ENCODE data around the gene BMP2. TPM values are rescaled to one million over a fixed set of nuclear protein-coding genes. Genes with fewer than 3 reads are reported as not detected.

BMP2 gene
- total and polyA plus RNA-seq, 2 of the 4 experiments (the other 2 are of a cell fraction): 0.18 to 0.21 TPM

DNA sequence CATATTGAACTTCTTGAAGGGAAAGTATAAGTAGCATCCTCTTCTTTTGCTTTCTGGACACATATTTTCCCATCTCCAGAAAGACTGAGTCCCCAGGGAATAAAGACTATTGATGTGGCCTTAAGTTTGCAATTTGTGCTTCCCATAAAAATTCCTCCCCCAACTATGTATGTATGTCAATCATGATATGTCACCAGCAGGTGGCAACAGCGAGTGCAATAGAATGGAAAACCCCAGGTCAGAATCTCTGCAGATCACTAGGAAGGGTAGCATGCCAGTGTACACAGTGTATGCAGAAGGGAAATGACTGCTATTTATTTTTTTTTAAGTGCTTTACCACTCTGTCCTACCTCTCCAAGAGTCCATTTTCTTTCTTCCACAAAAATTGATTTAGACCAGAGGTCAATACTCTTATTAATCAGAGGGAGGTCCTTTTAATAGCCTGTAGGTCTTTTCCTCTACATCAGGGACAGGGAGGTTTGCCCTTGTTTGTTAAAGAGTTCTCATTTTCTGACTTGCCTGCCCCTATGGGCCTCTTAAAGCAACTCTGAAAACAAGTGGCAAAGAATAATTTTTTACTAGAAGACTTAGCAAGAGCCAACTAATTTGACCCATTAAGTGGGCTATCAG lies 61.4 kb downstream of the BMP2 start:
- Histone ChIP-seq H3K9ac (ENCODE audit: low read depth, low read length) (no peak overlapping the region), H3K4me2 (ENCODE audit: low read depth, low read length) (no peak overlapping the region), H2AFZ (replicated peaks; ENCODE audit: low read length, poor library complexity) (no peak overlapping the region), H3K9me3 (ENCODE audit: control insufficient read depth, insufficient read depth, low read length) (no peaks in the 10 kb centered on the region), H2AK5ac (ENCODE audit: low read depth, low read length) (no peak overlapping the region), H3K27ac (ENCODE audit: insufficient read depth, low read length) (no peak overlapping the region), H3K4me1 (ENCODE audit: control insufficient read depth, insufficient read depth, low read length) (no peaks in the 10 kb centered on the region), H3K4ac (ENCODE audit: low read depth, low read length) (no peak overlapping the region), H2BK120ac (ENCODE audit: low read depth, low read length) (no peak overlapping the region), H3K79me1 (ENCODE audit: low read depth in 1 of 2, low read length in 2 of 2) (no peaks in the 10 kb centered on the region), H3K9me1 (ENCODE audit: insufficient read depth, low read length) (no peaks in the 10 kb centered on the region), H3K23ac (ENCODE audit: low read depth, low read length) (no peak overlapping the region), H3K36me3 (ENCODE audit: control insufficient read depth, insufficient read depth, low read length) (no peaks in the 10 kb centered on the region), H3K56ac (ENCODE audit: extremely low read depth, insufficient read depth, low read length) (no peak overlapping the region), H2BK5ac (ENCODE audit: low read depth, low read length, poor library complexity, severe bottlenecking) (no peak overlapping the region), H4K20me1 (ENCODE audit: insufficient read depth, low read length) (no peaks in the 10 kb centered on the region), H2BK20ac (ENCODE audit: low read depth, low read length) (no peak overlapping the region), H3K14ac (replicated peaks; ENCODE audit: low read depth, low read length) (no peak overlapping the region), H4K5ac (ENCODE audit: low read depth, low read length) (no peak overlapping the region), H2BK15ac (ENCODE audit: low read depth, low read length) (no peak overlapping the region), H2AK9ac (replicated peaks; ENCODE audit: low read depth, low read length, poor library complexity) (no peak overlapping the region), H4K91ac (ENCODE audit: insufficient read depth, low read depth, low read length) (no peak overlapping the region), H3K4me3 (ENCODE audit: insufficient read depth, low read depth, low read length) (no peak overlapping the region), H3K18ac (ENCODE audit: low read depth, low read length) (no peak overlapping the region), H3K27me3 (ENCODE audit: control insufficient read depth, insufficient read depth, low read length) (no peaks in the 10 kb centered on the region), H4K8ac (ENCODE audit: low read depth in 2 of 2, low read length in 2 of 2) (no peak overlapping the region)
- TF ChIP-seq FOS (IDR thresholded peaks at IDR 0.05; ENCODE audit: low read depth, low read length) (no peak), CTCF (conservative IDR thresholded peaks at IDR 0.05; ENCODE audit: low read depth, low read length) (peak; percentile 63), SMC3 (IDR thresholded peaks at IDR 0.05; ENCODE audit: low read depth, low read length) (peak; percentile 60), NFE2L2 (IDR thresholded peaks at IDR 0.05; ENCODE audit: low read depth, low read length) (no peak), RAD21 (IDR thresholded peaks at IDR 0.05; ENCODE audit: low read length) (peak; percentile 46)
- POLR2A ChIA-PET (ENCODE audit: unreplicated experiment): no interaction called here
- dilution Hi-C loops (cut with HindIII; ENCODE audit: low sequenced_read_pairs, unreplicated experiment): no loop called here
- CTCF ChIA-PET: interaction anchor here (0.8 to 1.0 kb wide), 7 partner anchors 16 to 1160 kb away, joined by 3 to 4 read pairs (median 3); no protein-coding TSS in a partner anchor
- intact Hi-C loops (cut with micrococcal nuclease): loop anchor here (1.0 to 10.0 kb wide), 3 partner anchors 654 to 1030 kb away; no protein-coding TSS in a partner anchor
- ATAC-seq (ENCODE audit: low read depth) (peak; percentile 85), DNase-seq (peak; percentile 43)
- in situ Hi-C loops (cut with MboI; ENCODE audit: low sequenced_read_pairs): no loop called here
- BruUV-seq (replicated peaks): no TSS peak
- WGBS, 2 experiments (ENCODE audit: extremely low coverage in 2 of 2, insufficient read length in 1 of 2): no CpG with 5 or more reads among the region's 1 CpG

All from IMR-90 (cell line).